Esophagus squamous epithelium (tissue), 4 donors: ENCODE measurements around the gene TRAPPC13.

Source experiments
- CTCF ChIP-seq, 6 experiments: fragments of 450-650 bp in 4 of 6; fragments of 200-600 bp in 2 of 6; sonication (generic) in 2 of 6; IDR thresholded peaks; one replicate each; pipeline ENCODE4 v1.5.1; 2016 to 2019; ENCODE audit warnings: antibody characterized with exemption in 6 of 6, mild to moderate bottlenecking in 4 of 6, moderate library complexity in 4 of 6
- POLR2A ChIP-seq, 4 donors: fragments of 450-650 bp; IDR thresholded peaks; one replicate each; pipeline ENCODE4 v1.6.1; 2017; ENCODE audit warnings: antibody characterized with exemption in 4 of 4, mild to moderate bottlenecking in 4 of 4, moderate library complexity in 3 of 4

GRCh38 chr5:65695896-65696295, 71.1 kb downstream of the TRAPPC13 start:
- TF ChIP-seq CTCF (IDR thresholded peaks at IDR 0.05) (no peak), POLR2A (IDR thresholded peaks at IDR 0.05) (no peak)
